Cardiac muscle cell (in vitro differentiated cells and primary cell): ENCODE data around the gene LDLRAD2. TPM values are rescaled to one million over a fixed set of nuclear protein-coding genes. Genes with fewer than 3 reads are reported as not detected.

Source experiments
- DNase-seq, 2 donors: peaks; one replicate each; pipeline versions ENCODE4 v3.0.0 to v3.0.0-alpha.2; 2010 to 2017; ENCODE audit warnings: low read depth in 1 of 2, low spot score in 1 of 2
- H3K27ac ChIP-seq: fragments of 200-600 bp; sonication (generic); 2 replicates; pipeline ENCODE4 v1.5.1; 2016
- H3K27me3 ChIP-seq: fragments of 200-600 bp; sonication (generic); 2 replicates; pipeline ENCODE4 v1.6.0; 2016; ENCODE audit warnings: control low read depth
- H3K36me3 ChIP-seq: fragments of 200-600 bp; sonication (generic); 2 replicates; pipeline ENCODE4 v1.5.1; 2016; ENCODE audit warnings: control low read depth
- H3K4me1 ChIP-seq: fragments of 200-600 bp; sonication (generic); 2 replicates; pipeline ENCODE4 v1.8.1; 2017; ENCODE audit warnings: low read depth, mild to moderate bottlenecking, mixed run types
- H3K4me3 ChIP-seq: fragments of 200-600 bp; sonication (generic); 2 replicates; pipeline ENCODE4 v1.5.1; 2016; ENCODE audit warnings: mild to moderate bottlenecking
- H3K9me3 ChIP-seq: fragments of 200-600 bp; sonication (generic); 2 replicates; pipeline ENCODE4 v1.5.1; 2017; ENCODE audit warnings: low read depth, mild to moderate bottlenecking, control low read depth
- CTCF ChIP-seq: IDR thresholded peaks from 2 replicates; pipeline ENCODE4 v1.5.1; 2012; ENCODE audit warnings: low read depth, mild to moderate bottlenecking, low read length
- polyA plus RNA-seq: library from polyadenylated mRNA; unstranded; fragments of >200 nt; fragmentation: Nextera tagmentation; extraction: Ambion mirVana; gene quantifications from 2 replicates; pipeline ENCODE4 v1.2.1, GENCODE V29; 2016
- total RNA-seq: library from RNA; depleted of rRNA; stranded (reverse); fragments of >200 nt; gene quantifications from 2 replicates; pipeline ENCODE4 v1.2.3, GENCODE V29; 2016

LDLRAD2 gene
- total and polyA plus RNA-seq, 2 experiments from 2014 or later: 0.77 to 3.4 TPM

GRCh38 chr1:21838359-21839157 lies 26.5 kb downstream of the LDLRAD2 start:
- DNase-seq: no peak
- H3K4me3 ChIP-seq: no peak overlapping the region
- H3K36me3 ChIP-seq: peaks cover 38% of the 10 kb centered on the region
- H3K27ac ChIP-seq: no peak overlapping the region
- H3K9me3 ChIP-seq: no peaks in the 10 kb centered on the region
- TF ChIP-seq CTCF: no peak
- H3K27me3 ChIP-seq: no peaks in the 10 kb centered on the region
- H3K4me1 ChIP-seq: no peaks in the 10 kb centered on the region

- Histone ChIP-seq H3K27ac (no peak overlapping the region), H3K36me3 (peaks cover 37% of the 10 kb centered on the region), H3K4me3 (no peak overlapping the region), H3K27me3 (no peaks in the 10 kb centered on the region), H3K9me3 (no peaks in the 10 kb centered on the region), H3K4me1 (no peaks in the 10 kb centered on the region)
- no peak for TF ChIP-seq CTCF
- no peak for DNase-seq
Observed at GRCh38 chr1:21839337-21840037, 27.4 kb downstream of the LDLRAD2 start.

- no peak overlapping the region for H3K27ac ChIP-seq
- peaks cover 34% of the 10 kb centered on the region for H3K36me3 ChIP-seq
- H3K4me3 ChIP-seq: no peak overlapping the region
- H3K27me3 ChIP-seq: no peaks in the 10 kb centered on the region
- no peak for DNase-seq
- TF ChIP-seq CTCF: no peak
- no peaks in the 10 kb centered on the region for H3K9me3 ChIP-seq
- no peaks in the 10 kb centered on the region for H3K4me1 ChIP-seq
Observed at GRCh38 chr1:21840981-21841380, 28.9 kb downstream of the LDLRAD2 start.

- H3K4me1 ChIP-seq: no peaks in the 10 kb centered on the region
- H3K27me3 ChIP-seq: no peaks in the 10 kb centered on the region
- H3K36me3 ChIP-seq: peaks cover 33% of the 10 kb centered on the region
- no peak overlapping the region for H3K27ac ChIP-seq
- no peak for DNase-seq
- H3K4me3 ChIP-seq: no peak overlapping the region
- H3K9me3 ChIP-seq: no peaks in the 10 kb centered on the region
- TF ChIP-seq CTCF: no peak
Observed at GRCh38 chr1:21841852-21842466, 29.9 kb downstream of the LDLRAD2 start.

- no peak overlapping the region for H3K27ac ChIP-seq
- no peaks in the 10 kb centered on the region for H3K27me3 ChIP-seq
- H3K4me1 ChIP-seq: no peaks in the 10 kb centered on the region
- no peak overlapping the region for H3K4me3 ChIP-seq
- H3K36me3 ChIP-seq: peaks cover 28% of the 10 kb centered on the region
- TF ChIP-seq CTCF: no peak
- DNase-seq: no peak
- no peaks in the 10 kb centered on the region for H3K9me3 ChIP-seq
Observed at GRCh38 chr1:21842606-21843162, 30.6 kb downstream of the LDLRAD2 start.
